PC-3 (cell line): ENCODE measurements around the gene TRPM5.

Experiments used
- EZH2 ChIP-seq: fragments of 300-600 bp; sonication (generic); IDR thresholded peaks from one replicate; pipeline ENCODE4 v1.6.1; 2017; ENCODE audit warnings: antibody characterized with exemption, mild to moderate bottlenecking, low read length; ENCODE audit not compliant: unreplicated experiment
- TF ChIP-seq, protein P1 (sequence below): fragments of 300-600 bp; sonication (generic); conservative IDR thresholded peaks from 2 replicates; pipeline ENCODE4 v1.5.1; 2017; ENCODE audit warnings: antibody characterized with exemption, low read depth, mild to moderate bottlenecking, low read length

DNA sequence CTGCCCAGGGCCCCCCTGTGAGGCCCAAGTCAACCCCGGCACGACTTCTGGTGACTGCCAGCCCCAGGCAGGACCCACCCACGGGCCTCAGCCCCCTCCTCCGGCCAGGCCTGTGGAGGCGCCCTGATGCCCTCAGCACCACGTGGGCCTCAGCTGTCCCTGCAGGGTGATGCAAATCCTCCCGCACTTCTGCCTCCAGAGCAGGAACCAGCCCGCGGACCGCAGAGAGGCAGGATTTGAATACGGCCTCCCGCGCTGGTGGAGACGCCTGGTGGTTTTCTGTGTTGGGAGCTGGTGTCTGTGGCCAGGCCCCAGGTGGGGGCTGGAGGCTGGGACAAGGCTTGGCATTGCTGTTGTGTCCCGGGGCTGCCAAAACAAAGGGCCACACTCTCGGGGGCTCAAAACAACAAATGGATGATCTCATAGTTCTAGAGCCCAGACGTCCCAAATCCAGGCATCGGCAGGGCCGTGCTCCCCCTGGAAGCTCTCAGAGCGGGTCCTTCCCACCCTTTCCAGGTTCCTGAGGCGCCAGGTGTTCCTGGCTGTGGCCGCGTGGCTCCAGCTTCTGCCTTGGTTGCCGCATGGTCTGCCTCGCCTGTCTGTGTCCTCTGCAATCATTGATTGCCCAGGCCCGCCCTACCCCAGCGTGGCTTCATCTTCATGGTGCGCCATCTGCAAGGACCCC lies 19.4 kb downstream of the TRPM5 start:
- TF ChIP-seq EZH2 = no peak
- TF ChIP-seq, protein P1, sequence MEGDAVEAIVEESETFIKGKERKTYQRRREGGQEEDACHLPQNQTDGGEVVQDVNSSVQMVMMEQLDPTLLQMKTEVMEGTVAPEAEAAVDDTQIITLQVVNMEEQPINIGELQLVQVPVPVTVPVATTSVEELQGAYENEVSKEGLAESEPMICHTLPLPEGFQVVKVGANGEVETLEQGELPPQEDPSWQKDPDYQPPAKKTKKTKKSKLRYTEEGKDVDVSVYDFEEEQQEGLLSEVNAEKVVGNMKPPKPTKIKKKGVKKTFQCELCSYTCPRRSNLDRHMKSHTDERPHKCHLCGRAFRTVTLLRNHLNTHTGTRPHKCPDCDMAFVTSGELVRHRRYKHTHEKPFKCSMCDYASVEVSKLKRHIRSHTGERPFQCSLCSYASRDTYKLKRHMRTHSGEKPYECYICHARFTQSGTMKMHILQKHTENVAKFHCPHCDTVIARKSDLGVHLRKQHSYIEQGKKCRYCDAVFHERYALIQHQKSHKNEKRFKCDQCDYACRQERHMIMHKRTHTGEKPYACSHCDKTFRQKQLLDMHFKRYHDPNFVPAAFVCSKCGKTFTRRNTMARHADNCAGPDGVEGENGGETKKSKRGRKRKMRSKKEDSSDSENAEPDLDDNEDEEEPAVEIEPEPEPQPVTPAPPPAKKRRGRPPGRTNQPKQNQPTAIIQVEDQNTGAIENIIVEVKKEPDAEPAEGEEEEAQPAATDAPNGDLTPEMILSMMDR = no peak
